GM19099 (cell line): Measurements from ENCODE around the gene CIB1.

Experiments
- POLR2A ChIP-seq: IDR thresholded peaks from 3 replicates; pipeline ENCODE4 v1.6.1; 2011; ENCODE audit warnings: low read depth; ENCODE audit not compliant: insufficient read length; ENCODE audit errors: extremely low read depth

The CIB1 gene

DNA sequence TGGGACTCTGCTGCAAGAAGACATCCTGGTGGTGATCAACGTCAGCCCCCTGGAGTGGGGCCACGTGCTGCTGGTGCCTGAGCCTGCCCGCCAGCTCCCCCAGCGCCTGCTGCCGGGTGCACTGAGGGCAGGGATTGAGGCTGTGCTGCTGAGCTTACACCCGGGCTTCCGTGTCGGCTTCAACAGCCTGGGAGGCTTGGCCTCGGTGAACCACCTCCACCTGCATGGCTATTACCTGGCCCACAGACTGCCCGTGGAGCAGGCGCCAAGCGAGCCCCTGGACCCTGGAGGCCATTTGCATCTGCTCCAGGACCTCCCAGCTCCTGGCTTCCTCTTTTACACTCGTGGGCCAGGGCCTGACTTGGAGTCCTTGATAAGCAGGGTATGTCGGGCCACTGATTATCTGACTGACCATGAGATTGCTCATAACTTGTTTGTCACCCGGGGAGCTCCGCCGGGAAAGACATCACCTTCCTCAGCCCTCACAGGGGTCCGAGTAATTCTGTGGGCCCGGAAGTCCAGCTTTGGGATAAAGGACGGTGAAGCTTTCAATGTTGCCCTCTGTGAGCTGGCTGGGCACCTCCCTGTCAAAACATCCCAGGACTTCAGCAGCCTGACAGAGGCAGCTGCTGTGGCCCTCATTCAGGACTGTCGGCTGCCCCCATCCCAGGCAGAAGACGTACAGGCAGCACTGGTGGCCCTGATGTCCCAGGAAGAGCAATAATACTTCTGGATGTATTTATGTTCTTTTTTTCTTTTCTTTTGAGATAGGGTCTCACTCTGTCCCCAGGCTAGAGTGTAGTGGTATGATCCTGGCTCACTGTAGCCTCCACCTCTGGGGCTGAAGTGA lies 7.8 kb upstream of the CIB1 start:
- no peak for TF ChIP-seq POLR2A

DNA sequence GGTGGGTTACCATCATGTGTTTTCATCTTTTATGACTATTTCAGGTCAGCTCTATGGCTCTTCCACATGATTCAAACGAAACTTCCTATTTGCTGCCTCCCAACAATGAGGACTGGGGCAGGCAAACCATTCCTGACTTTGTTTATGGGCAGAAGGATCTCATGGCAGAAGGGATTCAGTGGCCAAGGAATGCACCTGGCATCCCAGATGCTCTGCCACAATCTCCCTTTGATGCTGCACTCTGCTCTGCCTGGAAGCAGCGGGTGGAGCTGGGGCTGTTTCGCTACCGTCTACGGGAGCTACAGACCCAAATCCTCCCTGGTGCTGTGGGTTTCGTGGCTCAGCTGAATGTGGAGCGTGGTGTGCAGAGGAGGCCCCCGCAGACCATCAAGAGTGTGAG lies 7.1 kb upstream of the CIB1 start:
- no peak for TF ChIP-seq POLR2A

DNA sequence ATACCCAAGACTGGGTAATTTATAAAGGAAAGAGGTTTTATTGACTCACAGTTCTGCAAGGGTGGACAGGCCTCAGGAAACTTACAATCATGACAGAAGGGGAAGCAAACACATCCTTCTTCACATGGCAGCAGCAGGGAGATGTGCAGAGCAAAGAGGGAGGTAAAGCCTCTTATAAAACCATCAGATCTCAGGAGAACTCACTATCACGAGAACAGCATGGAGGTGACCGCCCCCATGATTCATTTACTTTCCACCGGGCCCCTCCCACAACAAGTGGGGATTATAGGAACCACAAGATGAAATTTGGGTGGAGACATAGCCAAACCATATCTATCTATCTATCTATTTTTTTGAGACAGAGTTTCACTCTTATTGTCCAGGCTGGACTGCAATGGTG lies 5.6 kb upstream of the CIB1 start:
- TF ChIP-seq POLR2A = no peak

DNA sequence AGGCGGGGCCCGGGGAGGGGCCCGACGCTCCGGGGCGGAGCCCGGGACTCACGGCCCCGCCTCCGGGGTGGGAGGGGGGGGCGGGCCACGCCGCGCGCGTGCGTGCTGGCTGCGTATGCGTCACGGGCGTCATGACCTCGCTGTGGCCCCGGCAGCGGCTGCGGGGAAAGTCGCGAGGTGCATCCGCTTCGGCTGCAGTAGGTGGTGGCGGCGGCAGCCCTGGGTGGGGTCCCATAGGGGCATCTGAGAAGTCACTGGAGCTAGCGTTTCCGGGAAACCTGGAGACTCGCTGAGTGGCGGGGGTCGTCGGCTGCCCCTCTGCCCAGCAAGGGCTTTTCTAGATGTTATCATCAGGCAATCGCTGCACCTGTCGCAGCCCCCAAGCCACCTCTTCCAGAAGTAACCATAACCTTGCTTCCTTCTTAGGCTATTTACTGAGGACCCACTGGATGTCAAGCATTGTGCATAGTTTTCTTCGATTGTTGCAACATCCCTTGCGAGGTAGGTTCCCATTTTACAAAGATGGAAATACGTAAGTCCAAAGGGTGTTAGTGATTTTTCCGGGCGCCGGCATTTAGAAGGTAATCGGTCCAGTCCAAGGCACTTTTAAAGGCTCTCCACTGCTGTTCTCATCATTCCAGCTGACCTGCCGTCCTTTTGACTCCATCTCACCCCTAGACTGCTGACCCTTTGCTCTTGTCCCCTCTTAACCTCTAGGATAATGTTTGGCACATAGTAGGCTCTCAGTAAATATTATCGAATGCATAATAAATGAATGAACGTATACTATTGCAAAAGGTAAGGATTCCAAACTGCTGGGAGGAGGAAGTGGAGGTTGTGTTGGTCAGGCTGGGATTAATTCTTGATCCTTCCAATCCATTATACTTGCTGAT lies 601 bp upstream of the CIB1 start, which contains the start of gene GDPGP1:
Gene GDPGP1, plus strand, starts transcription at position 114 of the 893 bp plus-strand sequence. CDS start 6,700 bp downstream, outside the sequence.
- peak; percentile 90 for TF ChIP-seq POLR2A

DNA sequence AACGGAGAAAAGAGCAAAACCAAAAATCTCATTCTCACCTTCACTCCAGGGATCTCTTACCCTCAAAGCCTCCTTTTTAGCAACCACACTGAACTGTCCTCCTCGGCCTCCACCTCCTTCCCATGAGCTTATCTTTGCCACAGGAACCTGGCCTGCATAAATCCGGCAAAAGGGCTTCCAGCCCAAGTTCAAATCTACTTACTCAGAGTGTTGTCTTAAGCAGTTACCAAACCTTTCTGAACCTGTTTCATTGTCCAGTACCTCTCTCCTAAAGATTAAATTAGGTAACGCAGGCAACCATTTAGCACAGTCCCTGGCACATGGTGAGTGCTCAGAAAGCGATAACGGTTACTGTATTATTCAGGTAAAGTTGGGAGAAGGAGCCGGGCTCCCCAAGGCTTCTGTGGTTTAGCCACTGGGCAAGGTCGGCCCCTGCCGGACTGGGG lies 777 bp downstream of the CIB1 start:
- TF ChIP-seq POLR2A = no peak

DNA sequence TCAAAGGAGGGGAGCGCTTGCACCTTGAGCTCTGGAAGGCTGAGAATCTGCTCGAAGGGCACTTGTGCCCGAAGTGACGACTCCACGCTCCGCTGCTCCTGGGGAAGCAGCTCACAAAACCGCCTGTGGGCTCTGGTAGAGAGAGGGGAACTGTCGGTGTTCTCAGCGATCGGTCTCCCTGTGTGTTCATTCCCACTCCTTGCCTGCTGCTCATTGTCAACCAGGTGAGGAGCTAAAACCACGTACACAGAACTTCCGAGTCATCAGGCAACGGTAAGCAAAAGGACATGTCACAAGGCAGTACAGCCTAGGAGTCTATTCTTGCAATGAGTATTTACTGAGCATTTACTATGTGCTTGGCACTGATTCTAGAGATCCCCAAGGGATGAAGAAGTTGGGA lies 1.5 kb downstream of the CIB1 start:
- no peak for TF ChIP-seq POLR2A

DNA sequence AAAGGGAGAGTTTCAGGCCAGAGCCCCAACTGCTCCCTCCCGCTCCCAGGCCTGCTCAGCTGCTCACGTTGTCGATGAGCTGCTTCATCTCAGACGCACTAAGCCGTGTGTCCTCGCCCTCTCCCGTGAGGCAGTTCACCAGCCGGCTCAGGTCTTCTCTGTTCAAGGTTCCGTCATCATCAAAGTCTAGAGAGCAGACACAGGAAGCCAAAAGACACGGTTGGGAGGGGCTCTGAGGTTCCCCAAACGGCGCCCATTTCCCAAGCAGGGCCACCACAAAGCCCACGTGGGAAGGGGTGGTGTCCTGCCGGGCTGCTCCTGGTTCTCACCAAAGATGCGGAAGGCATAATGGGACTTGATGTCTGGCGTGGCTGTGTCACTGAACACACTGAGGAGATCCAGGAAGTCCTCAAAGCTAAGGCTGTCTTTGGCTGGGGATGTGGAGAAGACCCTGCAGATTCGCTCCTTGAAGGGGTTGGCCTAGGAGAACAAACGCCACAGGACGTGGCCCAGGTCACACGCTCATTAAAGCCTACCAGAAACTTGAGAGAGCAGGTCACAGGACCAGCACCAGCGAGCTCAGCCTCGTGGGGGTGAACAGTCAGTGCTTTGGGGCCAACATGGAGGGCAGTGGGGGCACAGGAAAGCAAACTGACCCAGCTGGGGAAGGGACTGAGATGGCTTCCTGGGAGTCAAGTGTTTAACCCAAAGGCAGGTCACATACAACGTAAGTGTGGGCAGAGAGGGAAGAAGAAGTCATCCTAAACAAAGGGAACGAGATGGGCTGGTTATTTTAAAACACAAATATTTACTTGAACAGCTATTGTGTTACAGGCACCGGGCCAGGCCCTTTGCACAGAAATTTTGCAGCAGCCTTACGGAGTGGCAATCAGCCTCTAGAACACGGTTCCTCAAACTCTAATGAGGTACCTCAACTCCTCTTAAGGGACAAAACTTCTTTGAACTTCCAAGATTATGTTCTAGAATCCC lies 2.4 kb downstream of the CIB1 start:
- no peak for TF ChIP-seq POLR2A

DNA sequence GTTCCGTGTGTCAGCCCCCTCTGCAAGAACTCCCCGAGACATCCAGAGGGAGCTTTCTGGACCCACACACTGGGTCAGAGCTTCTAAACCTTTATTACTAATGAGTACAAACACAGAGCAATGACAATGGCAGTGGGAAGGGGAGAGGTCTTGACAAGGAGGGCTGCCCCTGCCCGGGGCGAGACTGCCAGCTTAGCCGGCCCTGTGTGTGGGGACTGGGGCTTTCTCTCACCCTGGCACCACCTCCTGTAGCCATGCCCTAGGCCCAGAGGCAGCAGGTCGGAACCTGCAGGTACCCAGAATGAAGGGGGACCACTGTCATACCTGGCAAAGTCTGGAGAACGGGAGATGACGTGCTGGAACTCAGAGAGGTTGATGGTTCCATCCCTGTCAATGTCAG lies 3.1 kb downstream of the CIB1 start:
- TF ChIP-seq POLR2A = no peak

DNA sequence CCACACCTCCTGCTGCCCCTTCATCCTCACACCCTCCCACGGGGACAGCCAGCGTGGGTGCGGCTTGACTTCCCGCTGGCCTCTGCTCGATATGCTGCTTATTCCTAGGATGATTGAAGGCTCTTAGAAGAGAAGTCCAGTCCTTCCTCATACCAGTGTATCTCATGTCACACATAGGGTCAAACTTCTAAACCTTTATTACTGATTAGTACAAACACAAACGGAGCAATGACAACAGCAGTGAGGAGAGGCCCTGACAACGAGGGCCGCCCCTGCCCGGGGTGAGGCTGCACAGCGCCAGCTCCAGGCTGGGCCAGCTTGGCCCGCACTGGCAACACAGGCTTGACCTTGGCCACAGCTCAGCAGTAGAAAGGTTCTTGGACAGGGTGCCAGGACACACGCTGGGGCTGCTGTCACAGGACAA lies 3.7 kb downstream of the CIB1 start:
- TF ChIP-seq POLR2A = no peak

DNA sequence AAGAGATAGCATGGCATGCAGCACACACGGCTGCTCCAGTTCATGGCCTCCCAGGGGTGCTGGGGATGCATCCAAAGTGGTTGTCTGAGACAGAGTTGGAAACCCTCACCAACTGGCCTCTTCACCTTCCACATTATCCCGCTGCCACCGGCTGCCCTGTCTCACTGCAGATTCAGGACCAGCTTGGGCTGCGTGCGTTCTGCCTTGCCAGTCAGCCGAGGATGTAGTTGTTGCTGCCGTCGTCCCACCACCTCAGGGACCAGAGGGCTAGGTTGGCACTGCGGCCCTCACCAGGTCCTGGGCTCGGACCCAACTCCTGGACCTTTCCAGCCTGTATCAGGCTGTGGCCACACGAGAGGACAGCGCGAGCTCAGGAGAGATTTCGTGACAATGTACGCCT lies 4.8 kb downstream of the CIB1 start:
- no peak for TF ChIP-seq POLR2A

DNA sequence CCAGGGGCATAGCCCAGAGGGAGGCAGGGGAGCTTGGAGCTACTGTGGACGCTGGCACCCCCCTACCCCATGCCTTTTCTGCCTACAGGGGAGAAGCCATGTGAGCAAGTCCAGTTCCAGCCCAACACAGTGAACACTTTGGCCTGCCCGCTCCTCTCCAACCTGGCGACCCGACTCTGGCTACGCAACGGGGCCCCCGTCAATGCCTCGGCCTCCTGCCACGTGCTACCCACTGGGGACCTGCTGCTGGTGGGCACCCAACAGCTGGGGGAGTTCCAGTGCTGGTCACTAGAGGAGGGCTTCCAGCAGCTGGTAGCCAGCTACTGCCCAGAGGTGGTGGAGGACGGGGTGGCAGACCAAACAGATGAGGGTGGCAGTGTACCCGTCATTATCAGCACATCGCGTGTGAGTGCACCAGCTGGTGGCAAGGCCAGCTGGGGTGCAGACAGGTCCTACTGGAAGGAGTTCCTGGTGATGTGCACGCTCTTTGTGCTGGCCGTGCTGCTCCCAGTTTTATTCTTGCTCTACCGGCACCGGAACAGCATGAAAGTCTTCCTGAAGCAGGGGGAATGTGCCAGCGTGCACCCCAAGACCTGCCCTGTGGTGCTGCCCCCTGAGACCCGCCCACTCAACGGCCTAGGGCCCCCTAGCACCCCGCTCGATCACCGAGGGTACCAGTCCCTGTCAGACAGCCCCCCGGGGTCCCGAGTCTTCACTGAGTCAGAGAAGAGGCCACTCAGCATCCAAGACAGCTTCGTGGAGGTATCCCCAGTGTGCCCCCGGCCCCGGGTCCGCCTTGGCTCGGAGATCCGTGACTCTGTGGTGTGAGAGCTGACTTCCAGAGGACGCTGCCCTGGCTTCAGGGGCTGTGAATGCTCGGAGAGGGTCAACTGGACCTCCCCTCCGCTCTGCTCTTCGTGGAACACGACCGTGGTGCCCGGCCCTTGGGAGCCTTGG lies 5.6 kb downstream of the CIB1 start:
- no peak for TF ChIP-seq POLR2A

DNA sequence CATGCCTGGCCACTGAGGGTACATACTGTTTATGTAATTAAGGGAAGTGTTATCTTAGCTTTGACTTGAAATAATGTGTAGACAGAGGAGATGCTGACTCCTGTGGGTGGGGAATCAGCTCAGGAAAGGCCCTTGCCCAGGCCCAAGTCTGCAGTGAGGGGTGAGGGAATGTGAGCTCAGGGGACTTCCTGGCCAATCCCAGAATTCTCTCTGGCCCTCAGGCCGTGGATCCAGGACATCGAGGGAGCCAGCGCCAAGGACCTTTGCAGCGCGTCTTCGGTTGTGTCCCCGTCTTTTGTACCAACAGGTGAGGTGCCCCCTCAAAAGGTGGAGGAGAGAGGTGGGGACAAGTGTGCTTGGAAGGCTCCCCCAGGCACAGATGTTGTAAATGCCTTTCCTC lies 6.4 kb downstream of the CIB1 start:
- no peak for TF ChIP-seq POLR2A

DNA sequence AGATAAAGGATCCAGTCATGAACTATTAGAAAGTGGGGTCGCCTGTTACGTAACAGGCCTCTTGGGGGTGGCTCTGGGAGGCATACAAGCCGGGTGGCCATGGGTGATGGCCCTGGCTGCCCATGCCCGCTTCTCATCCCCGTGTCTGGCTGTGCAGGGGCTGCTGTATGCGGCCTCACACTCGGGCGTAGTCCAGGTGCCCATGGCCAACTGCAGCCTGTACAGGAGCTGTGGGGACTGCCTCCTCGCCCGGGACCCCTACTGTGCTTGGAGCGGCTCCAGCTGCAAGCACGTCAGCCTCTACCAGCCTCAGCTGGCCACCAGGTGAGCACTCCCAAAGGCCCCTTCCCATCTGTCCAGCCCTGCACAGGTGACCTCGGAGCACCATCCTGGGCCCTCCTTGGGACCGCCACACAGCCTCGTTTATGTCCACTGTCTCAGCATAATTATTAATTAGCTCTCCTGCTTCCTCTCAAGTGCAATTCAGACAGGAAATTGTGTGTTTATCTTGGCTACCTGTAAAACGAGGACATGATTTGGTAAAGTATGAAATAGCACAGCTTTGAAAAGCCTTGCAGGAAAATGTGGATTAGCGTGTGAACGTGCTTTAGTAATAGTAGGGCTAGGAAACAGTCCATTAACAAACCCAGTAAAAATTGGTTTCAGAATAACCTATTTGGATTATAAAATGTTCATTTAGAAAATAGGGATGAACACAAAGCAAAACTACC lies 8.1 kb downstream of the CIB1 start:
- TF ChIP-seq POLR2A = no peak
